ENCODE results near the gene ZNF587B.
"Not testable (repeated sequence)": the region's sequence is repeated elsewhere in the genome, so short reads cannot be mapped to it uniquely, and the experiment has no call there.

The ZNF587B gene

GRCh38 chr19:57830071-57830602 lies at the start of gene ZNF587B:
ZNF587B (plus strand) TSS chr19:57830299; CDS start chr19:57830529, 230 bp downstream.
- peak in 51 of 56 donors; percentile 1 to 82 (median 37) for DNase-seq

DNA sequence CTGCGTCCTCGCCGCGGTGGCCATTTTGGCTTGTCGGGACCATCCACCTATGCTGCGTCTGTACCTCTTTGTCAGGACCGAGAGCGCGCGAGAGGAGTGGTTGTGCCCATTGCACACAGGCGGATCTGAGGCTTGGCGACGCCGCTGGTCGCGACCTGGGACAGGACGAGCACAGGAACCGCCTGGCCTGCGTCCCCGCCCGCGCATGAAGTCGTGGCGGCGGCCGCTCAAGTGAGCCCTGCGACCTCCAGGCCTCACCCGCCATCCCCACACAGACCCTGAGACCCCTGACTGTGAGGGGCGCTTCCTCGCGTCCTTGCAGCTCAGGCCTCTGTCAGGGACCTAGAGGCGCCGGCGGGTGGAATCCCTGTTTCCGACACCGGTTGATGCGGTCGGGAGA lies 43.8 kb upstream of the ZNF587B start:
- DNase-seq, result no peak

- no peak for DNase-seq
These were observed 43.2 kb upstream of the ZNF587B start for GRCh38 chr19:57786906-57787305.

- no peak for DNase-seq
These were observed 41.9 kb upstream of the ZNF587B start for GRCh38 chr19:57788114-57788692.

DNA sequence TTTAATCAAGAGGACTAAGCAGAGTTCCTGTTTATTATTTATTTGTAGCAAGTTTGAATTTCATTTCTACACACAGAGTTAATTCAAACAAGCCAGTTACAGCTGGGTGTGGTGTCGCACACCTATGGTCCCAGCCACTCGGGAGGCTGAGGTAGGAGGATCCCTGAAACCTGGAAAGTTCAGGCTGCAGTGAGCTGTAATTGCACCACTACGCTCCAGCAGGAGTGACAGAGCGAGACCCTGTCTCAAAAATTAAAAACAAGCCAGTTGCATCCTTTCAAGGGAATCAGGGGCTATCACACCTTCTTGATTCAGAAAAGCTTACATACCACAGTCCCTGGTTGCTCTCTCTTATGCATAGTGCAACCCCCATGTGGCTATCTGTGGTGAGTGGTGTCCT lies 40.8 kb upstream of the ZNF587B start:
- no peak for DNase-seq

DNA sequence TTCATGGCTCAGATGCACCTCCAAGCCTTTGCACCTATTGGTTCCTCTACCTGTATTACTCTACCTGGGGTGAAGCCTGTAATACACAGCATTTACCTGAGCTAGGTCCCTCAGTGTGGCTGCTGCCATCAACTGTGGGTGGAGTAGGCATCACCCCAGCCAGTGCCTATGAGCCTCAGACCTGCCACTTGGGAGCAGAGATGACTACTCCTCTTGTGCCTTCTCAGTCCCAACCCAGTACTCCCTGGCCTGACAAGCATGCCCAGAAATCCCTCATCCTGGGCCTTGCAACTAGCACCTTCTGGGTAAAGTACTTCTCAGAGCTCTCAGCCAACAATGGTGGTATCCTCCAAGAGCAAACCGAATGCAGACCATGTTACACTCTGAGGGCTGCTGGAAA lies 33.5 kb upstream of the ZNF587B start:
- not testable (repeated sequence) for DNase-seq

- DNase-seq, result no peak
These were observed 29.4 kb upstream of the ZNF587B start for GRCh38 chr19:57800696-57801095.

DNA sequence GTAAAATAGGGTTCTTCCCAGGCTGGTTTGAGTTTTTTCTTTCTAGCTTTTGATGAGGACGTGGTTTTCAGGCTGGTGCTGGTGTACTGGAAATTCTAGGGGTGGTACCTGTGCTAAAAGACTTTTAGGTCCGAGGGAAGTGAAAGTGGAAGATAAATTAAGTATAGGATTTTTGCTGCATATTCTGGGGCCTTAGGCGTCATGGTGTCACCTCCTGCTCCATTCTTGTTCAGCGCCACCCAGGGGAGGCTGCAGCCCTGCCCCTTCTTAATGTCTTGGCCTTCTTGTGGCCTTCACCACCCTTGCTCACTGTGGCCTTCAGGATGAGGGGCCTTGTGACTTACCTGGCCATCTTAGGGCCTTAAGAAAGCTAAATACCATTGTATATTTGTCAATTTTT lies 27.8 kb upstream of the ZNF587B start:
- DNase-seq, result no peak

DNA sequence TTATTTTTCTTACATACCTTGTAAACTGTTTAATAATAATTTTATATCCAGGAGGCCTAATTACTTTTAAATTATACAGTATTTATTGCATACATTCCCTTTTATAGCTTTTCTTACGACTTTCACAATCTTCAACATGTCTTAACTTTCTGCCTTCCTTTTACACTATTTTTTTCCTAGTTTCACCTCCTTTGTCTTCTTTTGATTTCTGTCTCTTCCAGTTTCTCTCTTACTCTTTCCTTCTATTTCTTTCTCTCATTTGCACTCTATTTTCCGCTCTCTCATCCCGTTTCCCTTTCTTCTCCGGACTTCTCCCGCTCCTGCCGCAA lies 26.9 kb upstream of the ZNF587B start:
- DNase-seq, result no peak

GRCh38 chr19:57803594-57804325 lies 26.3 kb upstream of the ZNF587B start:
- peak in 9 of 56 donors; percentile 1 to 17 (median 6) for DNase-seq

DNA sequence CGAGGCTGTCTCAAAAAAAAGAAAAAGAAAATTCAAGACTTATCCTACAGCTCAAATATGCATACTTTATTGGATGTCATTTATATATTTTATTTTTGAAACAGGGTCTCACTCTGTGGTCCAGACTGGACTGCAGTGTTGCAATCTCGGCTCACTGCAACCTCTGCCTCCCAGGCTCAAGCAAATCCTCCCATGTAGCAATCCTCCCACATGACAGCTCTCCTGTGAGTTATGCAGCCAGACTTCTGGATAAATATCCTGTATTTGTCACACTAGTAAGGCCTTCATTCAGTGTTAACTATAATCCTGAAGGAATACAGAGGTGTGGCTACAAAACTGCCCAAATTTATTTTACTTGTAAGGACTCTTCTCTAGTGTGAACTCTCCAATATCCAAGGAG lies 22.6 kb upstream of the ZNF587B start:
- DNase-seq, result no peak

GRCh38 chr19:57810410-57811295 lies 19.4 kb upstream of the ZNF587B start:
- DNase-seq, result not testable (repeated sequence)

DNA sequence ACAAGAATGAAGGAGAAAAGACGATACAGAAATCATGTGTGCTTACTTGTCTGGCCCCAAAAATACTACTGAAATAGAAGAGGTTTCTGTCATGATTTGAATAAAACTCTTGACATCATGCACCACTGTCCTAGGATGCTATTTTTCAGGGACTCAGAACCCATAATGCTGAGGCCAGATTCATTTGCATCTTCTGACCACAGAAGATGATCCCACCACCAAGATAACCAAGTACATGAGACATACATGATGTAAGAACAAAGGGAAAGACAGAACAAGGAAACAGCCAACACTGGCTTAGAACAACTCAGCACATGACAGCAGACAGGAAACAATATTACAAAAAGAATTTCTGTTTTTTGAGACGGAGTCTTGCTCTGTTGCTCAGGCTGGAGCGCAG lies 17.9 kb upstream of the ZNF587B start:
- no peak for DNase-seq

GRCh38 chr19:57812975-57813820 lies 16.9 kb upstream of the ZNF587B start:
- DNase-seq, result not testable (repeated sequence)

DNA sequence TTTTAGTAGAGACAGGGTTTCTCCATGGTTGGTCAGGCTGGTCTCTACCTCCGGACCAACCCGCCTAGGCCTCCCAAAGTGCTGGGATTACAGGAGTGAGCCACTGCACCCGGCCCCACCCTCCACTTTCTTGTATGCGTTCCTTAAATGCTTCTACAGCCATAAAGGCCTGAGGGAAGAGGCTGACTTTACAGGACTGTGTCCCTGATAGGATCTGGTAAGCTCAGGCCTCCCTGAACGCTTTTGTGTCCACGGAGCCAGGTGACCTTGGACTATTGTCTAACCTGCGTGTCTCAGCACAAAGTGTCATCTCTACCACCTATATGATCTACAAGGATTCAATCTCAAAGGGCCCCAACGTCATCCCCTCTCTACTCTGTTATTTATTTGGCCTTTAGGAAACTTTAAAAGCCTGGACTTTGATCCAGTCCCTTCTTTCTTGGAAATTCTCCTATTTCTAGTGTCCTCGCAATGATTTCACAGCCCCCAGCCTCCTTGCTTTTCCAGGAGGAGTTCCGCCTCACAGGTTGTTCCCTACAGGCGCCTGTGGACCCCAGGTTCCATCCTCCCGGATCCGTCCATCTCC lies 16.1 kb upstream of the ZNF587B start:
- DNase-seq, result no peak

DNA sequence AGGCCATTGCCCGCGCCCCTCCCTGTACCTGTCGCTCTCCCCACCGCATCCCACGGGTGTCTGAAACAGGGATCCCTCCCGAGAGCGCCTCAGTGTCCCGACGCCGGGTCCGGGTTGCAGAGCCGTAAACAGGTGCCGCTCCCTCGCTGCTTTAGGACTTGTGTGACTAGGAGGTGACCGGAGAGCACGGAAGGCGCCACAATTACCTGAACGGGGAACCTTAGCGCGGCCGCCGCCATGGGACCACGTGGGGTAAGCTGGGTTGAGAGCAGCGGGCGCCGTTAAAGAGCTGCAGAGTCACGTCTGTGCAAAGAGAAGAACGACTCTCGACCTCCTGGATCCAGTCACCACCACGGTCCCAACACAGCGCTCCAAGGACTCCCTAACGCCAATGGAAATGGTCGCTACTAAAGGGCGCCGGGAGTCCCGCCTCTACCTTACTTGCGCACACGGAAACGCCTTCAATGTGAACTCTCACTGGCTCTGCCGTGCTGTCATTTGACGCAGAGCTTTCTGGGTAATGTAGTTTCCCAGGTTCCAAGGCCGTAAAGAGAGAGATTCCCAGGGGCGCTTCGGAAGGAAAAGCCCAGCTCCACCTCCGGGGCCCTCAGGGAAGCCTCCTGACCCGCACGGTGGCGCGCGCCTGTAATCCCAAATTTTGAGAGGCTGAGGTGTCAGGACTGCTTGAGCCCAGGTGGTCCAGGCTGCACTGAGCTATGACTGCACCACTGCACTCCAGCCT lies 15.4 kb upstream of the ZNF587B start, which contains the start of gene ZNF552:
TSS of gene ZNF552 (minus strand) at position 409 of the 742 bp plus-strand sequence. CDS start at position 239, 170 bp downstream.
- DNase-seq, result peak in 55 of 56 donors; percentile 5 to 93 (median 75)

- DNase-seq, result no peak
These were observed 14.6 kb upstream of the ZNF587B start for GRCh38 chr19:57815247-57816075.

DNA sequence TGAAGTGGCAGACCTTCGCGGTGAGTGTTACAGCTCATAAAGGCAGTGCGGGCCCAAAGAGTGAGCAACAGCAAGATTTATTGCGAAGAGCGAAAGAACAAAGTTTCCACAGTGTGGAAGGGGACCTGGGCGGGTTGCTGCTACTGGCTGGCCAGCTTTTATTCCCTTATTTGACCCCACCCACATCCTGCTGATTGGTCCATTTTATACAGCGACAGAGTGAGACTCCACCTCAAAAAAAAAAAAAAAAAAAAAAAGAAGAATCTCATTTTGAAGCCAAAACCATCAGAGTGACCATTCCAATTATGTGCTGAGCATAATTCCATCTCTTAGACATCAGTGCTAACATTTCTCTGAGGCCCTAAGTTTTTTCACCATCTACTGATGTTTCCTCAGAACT lies 13.4 kb upstream of the ZNF587B start:
- no peak for DNase-seq

DNA sequence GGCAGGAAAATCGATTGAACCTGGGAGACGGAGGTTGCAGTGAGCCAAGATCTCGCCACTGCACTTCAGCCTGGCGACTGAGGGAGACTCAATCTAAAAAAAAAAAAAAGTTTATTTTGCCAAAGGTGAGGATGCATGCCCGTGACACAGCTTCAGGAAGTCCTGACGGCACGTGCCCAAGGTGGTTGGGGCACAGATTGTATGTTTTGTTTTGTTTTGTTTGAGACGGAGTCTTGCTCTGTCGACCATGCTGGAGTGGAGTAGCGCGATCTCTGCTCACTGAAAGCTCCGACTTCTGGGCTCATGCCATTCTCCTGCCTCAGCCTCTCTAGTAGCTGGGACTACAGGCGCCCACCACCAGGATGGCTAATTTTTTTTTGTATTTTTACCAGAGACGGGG lies 12.1 kb upstream of the ZNF587B start:
- no peak for DNase-seq
